Astrocyte (in vitro differentiated cells and primary cell): Measurements from ENCODE around the gene CIC.

Source experiments
- CTCF ChIP-seq: IDR thresholded peaks from 2 replicates; pipeline ENCODE4 v1.5.1; 2011; ENCODE audit warnings: low read depth, mild to moderate bottlenecking, inconsistent platforms, low read length, moderate library complexity; ENCODE audit not compliant: insufficient read depth
- EZH2 ChIP-seq: IDR thresholded peaks from 2 replicates; pipeline ENCODE4 v1.6.1; 2012; ENCODE audit warnings: mild to moderate bottlenecking, low read length, inconsistent platforms; ENCODE audit not compliant: insufficient read depth

GRCh38 chr19:42292963-42293362 lies 23.9 kb downstream of the CIC start:
- TF ChIP-seq CTCF (no peak), EZH2 (no peak)
